ENCODE data around the gene PREX1.

Gene PREX1

DNA sequence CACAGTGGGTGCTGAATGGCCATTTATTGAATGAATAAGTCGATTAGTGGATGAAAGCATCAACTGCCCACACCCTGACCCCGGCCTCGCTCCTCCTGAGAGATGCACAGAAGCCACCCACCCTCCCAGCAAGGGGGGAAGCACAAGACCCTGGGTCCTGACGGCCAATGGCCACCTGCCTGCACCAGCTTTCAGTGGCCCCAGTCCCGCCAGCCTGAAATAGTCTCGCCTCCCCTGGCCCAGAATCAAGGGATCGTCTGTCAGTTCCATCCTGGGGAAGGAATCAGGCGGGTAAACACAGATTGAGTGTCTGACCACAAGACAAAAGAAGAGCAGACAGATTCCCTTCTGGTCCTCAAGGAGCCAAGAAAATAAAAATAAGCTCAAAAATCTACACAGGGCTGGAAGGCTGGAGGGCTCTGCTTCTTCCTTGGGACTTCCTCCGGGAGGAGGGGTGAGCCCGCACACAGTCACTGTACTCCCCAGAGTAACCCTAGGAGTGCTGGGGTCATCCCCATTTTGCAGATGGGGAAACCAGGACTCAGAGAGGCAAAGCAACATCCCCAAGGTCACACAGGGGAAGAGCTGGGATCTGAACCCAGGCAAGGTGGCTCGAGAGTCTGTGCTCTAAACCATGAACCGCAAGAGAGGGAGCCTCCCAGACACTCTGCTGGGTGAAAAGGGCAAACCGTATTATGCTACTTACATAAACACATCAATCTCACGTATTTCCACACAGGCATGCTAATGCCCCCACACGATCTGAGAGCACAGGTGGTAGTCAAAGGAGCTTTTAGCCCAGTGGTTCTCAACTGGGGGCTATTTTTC is 7.8 kb downstream of the PREX1 start:
- Histone ChIP-seq H3K4me3 (replicated peaks; ENCODE audit: insufficient read depth, low read length) (no peak overlapping the region), H3K27me3 (ENCODE audit: insufficient read depth, poor library complexity, severe bottlenecking) (no peaks in the 10 kb centered on the region), H3K27ac (replicated peaks) (no peak overlapping the region)
- no peak for TF ChIP-seq POLR2AphosphoS5 (IDR thresholded peaks at IDR 0.05; ENCODE audit: low read depth)
- no peak for TF ChIP-seq SPI1 (IDR thresholded peaks at IDR 0.05; ENCODE audit: borderline replicate concordance, low read depth)
- TF ChIP-seq, protein P1, sequence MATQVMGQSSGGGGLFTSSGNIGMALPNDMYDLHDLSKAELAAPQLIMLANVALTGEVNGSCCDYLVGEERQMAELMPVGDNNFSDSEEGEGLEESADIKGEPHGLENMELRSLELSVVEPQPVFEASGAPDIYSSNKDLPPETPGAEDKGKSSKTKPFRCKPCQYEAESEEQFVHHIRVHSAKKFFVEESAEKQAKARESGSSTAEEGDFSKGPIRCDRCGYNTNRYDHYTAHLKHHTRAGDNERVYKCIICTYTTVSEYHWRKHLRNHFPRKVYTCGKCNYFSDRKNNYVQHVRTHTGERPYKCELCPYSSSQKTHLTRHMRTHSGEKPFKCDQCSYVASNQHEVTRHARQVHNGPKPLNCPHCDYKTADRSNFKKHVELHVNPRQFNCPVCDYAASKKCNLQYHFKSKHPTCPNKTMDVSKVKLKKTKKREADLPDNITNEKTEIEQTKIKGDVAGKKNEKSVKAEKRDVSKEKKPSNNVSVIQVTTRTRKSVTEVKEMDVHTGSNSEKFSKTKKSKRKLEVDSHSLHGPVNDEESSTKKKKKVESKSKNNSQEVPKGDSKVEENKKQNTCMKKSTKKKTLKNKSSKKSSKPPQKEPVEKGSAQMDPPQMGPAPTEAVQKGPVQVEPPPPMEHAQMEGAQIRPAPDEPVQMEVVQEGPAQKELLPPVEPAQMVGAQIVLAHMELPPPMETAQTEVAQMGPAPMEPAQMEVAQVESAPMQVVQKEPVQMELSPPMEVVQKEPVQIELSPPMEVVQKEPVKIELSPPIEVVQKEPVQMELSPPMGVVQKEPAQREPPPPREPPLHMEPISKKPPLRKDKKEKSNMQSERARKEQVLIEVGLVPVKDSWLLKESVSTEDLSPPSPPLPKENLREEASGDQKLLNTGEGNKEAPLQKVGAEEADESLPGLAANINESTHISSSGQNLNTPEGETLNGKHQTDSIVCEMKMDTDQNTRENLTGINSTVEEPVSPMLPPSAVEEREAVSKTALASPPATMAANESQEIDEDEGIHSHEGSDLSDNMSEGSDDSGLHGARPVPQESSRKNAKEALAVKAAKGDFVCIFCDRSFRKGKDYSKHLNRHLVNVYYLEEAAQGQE (IDR thresholded peaks at IDR 0.05; ENCODE audit: insufficient replicate concordance, low read depth): no peak
- no peak for TF ChIP-seq CTCF (IDR thresholded peaks at IDR 0.05; ENCODE audit: insufficient read depth, low read length)
- no peak for TF ChIP-seq GABPA (IDR thresholded peaks at IDR 0.05; ENCODE audit: low read depth)
- DNase-seq (ENCODE audit: low read depth in 1 of 2, low spot score in 1 of 2): no peak

DNA sequence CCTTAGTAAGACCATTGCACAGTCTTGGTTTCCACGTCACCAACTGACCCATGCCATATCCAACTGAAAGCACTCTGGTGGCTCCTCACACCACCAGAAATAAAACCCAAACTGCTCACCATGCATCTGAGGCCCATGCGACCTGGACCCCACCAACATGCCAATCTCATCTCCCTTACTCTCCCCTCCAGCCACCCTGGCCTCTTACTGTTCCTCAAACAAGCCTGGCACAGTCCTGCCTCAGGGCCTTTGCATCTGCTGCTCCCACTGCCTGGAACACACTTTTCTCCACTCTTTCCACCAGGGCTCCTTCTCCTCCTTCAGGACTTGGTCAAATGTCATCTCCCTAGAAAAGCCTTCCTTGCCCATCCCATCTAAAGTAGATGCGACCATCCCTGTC is 8.7 kb downstream of the PREX1 start:
- no peak overlapping the region for H3K27ac ChIP-seq (replicated peaks)
- DNase-seq (ENCODE audit: low read depth in 1 of 2, low spot score in 1 of 2): no peak
- H3K27me3 ChIP-seq (ENCODE audit: insufficient read depth, poor library complexity, severe bottlenecking): no peaks in the 10 kb centered on the region
- no peak overlapping the region for H3K4me3 ChIP-seq (replicated peaks; ENCODE audit: insufficient read depth, low read length)
- TF ChIP-seq CTCF (IDR thresholded peaks at IDR 0.05; ENCODE audit: insufficient read depth, low read length) (no peak), GABPA (IDR thresholded peaks at IDR 0.05; ENCODE audit: low read depth) (no peak), POLR2AphosphoS5 (IDR thresholded peaks at IDR 0.05; ENCODE audit: low read depth) (no peak), SPI1 (IDR thresholded peaks at IDR 0.05; ENCODE audit: borderline replicate concordance, low read depth) (no peak)
- TF ChIP-seq, protein P1 (IDR thresholded peaks at IDR 0.05; ENCODE audit: insufficient replicate concordance, low read depth): no peak

GRCh38 chr20:48818481-48818987 is 9.3 kb downstream of the PREX1 start:
- DNase-seq (ENCODE audit: low read depth in 1 of 2, low spot score in 1 of 2): no peak
- H3K27me3 ChIP-seq (ENCODE audit: insufficient read depth, poor library complexity, severe bottlenecking): no peaks in the 10 kb centered on the region
- TF ChIP-seq, protein P1 (IDR thresholded peaks at IDR 0.05; ENCODE audit: insufficient replicate concordance, low read depth): no peak
- no peak for TF ChIP-seq CTCF (IDR thresholded peaks at IDR 0.05; ENCODE audit: insufficient read depth, low read length)
- TF ChIP-seq POLR2AphosphoS5 (IDR thresholded peaks at IDR 0.05; ENCODE audit: low read depth): no peak
- no peak for TF ChIP-seq GABPA (IDR thresholded peaks at IDR 0.05; ENCODE audit: low read depth)
- no peak for TF ChIP-seq SPI1 (IDR thresholded peaks at IDR 0.05; ENCODE audit: borderline replicate concordance, low read depth)
- no peak overlapping the region for H3K4me3 ChIP-seq (replicated peaks; ENCODE audit: insufficient read depth, low read length)
- H3K27ac ChIP-seq (replicated peaks): no peak overlapping the region

Data from HL-60 (cell line).